WTC11 (cell line): ENCODE data around the gene EMILIN1. TPM values are rescaled to one million over a fixed set of nuclear protein-coding genes. Genes with fewer than 3 reads are reported as not detected.

Source experiments
- ATAC-seq: fragments of 200-7000 bp; cut with Tn5 transposase; 2 replicates; pipeline ENCODE4 v1.10.0; 2021; ENCODE audit warnings: mild to moderate bottlenecking, moderate library complexity
- CTCF ChIA-PET: fragments of 300-600 bp; sonication (Branson Sonifier 250); formaldehyde crosslinking; loops from one replicate; lab custom pipeline; 2021; ENCODE audit warnings: antibody characterized with exemption; lab: Charles Lee
- POLR2A ChIA-PET: fragments of 350-600 bp; sonication (Branson Sonifier 250); formaldehyde crosslinking; loops from one replicate; lab custom pipeline; 2021; ENCODE audit warnings: antibody characterized with exemption; lab: Charles Lee
- DNase-seq: peaks from one replicate; pipeline ENCODE4 v3.0.0; 2021; ENCODE audit warnings: low spot score
- H3K27ac Mint-ChIP-seq: 2 replicates; pipeline ENCODE4 v1.8.0; 2021; ENCODE audit warnings: mixed read lengths
- H3K27me3 Mint-ChIP-seq: 2 replicates; pipeline ENCODE4 v1.8.0; 2021; ENCODE audit warnings: low read depth, mild to moderate bottlenecking, moderate library complexity, mixed read lengths
- H3K36me3 Mint-ChIP-seq: 2 replicates; pipeline ENCODE4 v1.8.0; 2021; ENCODE audit warnings: mixed read lengths
- H3K4me1 Mint-ChIP-seq: 2 replicates; pipeline ENCODE4 v1.8.0; 2022; ENCODE audit warnings: mixed read lengths
- H3K4me3 Mint-ChIP-seq: 2 replicates; pipeline ENCODE4 v1.8.0; 2021; ENCODE audit warnings: mild to moderate bottlenecking, moderate library complexity, mixed read lengths
- H3K9me3 Mint-ChIP-seq: 2 replicates; pipeline ENCODE4 v1.8.0; 2021; ENCODE audit warnings: mixed read lengths
- CDX4 ChIP-seq: fragments of 250-450 bp; sonication (Bioruptor Pico); IDR thresholded peaks from 2 replicates; pipeline ENCODE4 v1.9.0; 2021; ENCODE audit warnings: moderate library complexity, mild to moderate bottlenecking, inconsistent platforms, borderline replicate concordance
- E2F1 ChIP-seq: sonication (generic); formaldehyde crosslinking; IDR thresholded peaks from 2 replicates; pipeline ENCODE4 v1.8.0; 2022; ENCODE audit warnings: mild to moderate bottlenecking, missing genetic modification reagents
- ESRRA ChIP-seq: sonication (generic); formaldehyde crosslinking; IDR thresholded peaks from 2 replicates; pipeline ENCODE4 v1.8.1; 2022; ENCODE audit warnings: mild to moderate bottlenecking, missing genetic modification reagents, borderline replicate concordance
- FOXK1 ChIP-seq: sonication (generic); formaldehyde crosslinking; IDR thresholded peaks from 2 replicates; pipeline ENCODE4 v1.8.0; 2022; ENCODE audit warnings: mild to moderate bottlenecking, moderate library complexity, missing genetic modification reagents
- FOXP4 ChIP-seq: sonication (generic); formaldehyde crosslinking; IDR thresholded peaks from 2 replicates; pipeline ENCODE4 v1.8.0; 2022; ENCODE audit warnings: mild to moderate bottlenecking, missing genetic modification reagents
- HMGXB4 ChIP-seq: sonication (generic); formaldehyde crosslinking; IDR thresholded peaks from 2 replicates; pipeline ENCODE4 v1.8.1; 2023; ENCODE audit warnings: mild to moderate bottlenecking, moderate library complexity, missing genetic modification reagents
- MLX ChIP-seq: sonication (generic); formaldehyde crosslinking; IDR thresholded peaks from 2 replicates; pipeline ENCODE4 v1.8.1; 2023; ENCODE audit warnings: mild to moderate bottlenecking, missing genetic modification reagents, moderate library complexity
- MYBL2 ChIP-seq: sonication (generic); formaldehyde crosslinking; IDR thresholded peaks from 2 replicates; pipeline ENCODE4 v1.8.1; 2023; ENCODE audit warnings: mild to moderate bottlenecking, moderate library complexity, missing genetic modification reagents
- NR3C1 ChIP-seq: sonication (generic); formaldehyde crosslinking; conservative IDR thresholded peaks from 2 replicates; pipeline ENCODE4 v1.8.1; 2023; ENCODE audit warnings: low read depth, mild to moderate bottlenecking, missing genetic modification reagents
- PRRX2 ChIP-seq: fragments of 250-450 bp; sonication (Bioruptor Pico); IDR thresholded peaks from 2 replicates; pipeline ENCODE4 v1.8.0; 2021; ENCODE audit warnings: mild to moderate bottlenecking
- ZNF263 ChIP-seq: sonication (generic); formaldehyde crosslinking; IDR thresholded peaks from 2 replicates; pipeline ENCODE4 v1.8.1; 2022; ENCODE audit warnings: low read depth, mild to moderate bottlenecking, moderate library complexity, missing genetic modification reagents
- ZNF281 ChIP-seq: sonication (generic); formaldehyde crosslinking; IDR thresholded peaks from 2 replicates; pipeline ENCODE4 v1.8.0; 2023; ENCODE audit warnings: mild to moderate bottlenecking, missing genetic modification reagents
- ZNF425 ChIP-seq: fragments of 250-450 bp; sonication (Bioruptor Pico); conservative IDR thresholded peaks from 2 replicates; pipeline ENCODE4 v1.9.0; 2021; ENCODE audit warnings: mild to moderate bottlenecking
- total RNA-seq: library from RNA; stranded (reverse); gene quantifications from 3 replicates; pipeline ENCODE4 v1.2.3, GENCODE V29; 2021
- TF ChIP-seq, protein P1 (sequence below): sonication (generic); formaldehyde crosslinking; IDR thresholded peaks from 2 replicates; pipeline ENCODE4 v1.8.1; 2022; ENCODE audit warnings: low read depth, mild to moderate bottlenecking, moderate library complexity, missing genetic modification reagents, borderline replicate concordance

The EMILIN1 gene
- total RNA-seq, 1 experiment from 2014 or later, result 3.5 TPM

DNA sequence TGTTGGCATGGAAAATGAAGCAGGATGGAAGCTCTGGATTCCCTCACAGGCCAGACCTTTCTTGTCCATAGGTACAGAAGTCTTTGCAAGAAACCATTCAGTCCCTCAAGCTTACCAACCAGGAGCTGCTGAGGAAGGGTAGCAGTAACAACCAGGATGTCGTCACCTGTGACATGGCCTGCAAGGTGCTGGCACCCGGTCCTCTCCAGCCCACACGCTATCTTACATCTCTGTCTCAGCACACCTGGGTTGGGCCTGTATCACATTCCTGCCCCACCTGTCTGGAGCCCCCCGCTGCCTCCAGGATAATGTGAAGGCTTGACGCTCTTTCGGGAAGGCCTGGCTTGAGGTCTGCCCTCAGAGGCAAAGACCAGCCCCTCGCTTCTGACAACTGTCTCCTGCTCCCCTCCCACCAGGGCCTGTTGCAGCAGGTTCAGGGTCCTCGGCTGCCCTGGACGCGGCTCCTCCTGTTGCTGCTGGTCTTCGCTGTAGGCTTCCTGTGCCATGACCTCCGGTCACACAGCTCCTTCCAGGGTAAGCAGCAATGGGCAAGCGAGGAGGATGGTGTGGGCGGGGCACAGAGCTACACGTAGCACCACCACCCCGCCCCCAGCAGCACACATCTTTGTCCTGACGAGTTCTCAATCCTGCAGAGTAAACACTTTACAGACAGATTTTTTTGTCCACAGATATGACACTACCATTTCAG is 39.6 kb upstream of the EMILIN1 start:
- no peak overlapping the region for H3K4me3 Mint-ChIP-seq
- H3K36me3 Mint-ChIP-seq, result peaks cover 50% of the 10 kb centered on the region
- no peaks in the 10 kb centered on the region for H3K27me3 Mint-ChIP-seq
- H3K9me3 Mint-ChIP-seq, result no peaks in the 10 kb centered on the region
- DNase-seq, result no peak
- CTCF ChIA-PET, result interaction anchor here (1.2 to 2.8 kb wide), 5 partner anchors 11 to 77 kb away, joined by 4 to 14 read pairs (median 10); no protein-coding TSS in a partner anchor
- peak; percentile 32 for ATAC-seq
- POLR2A ChIA-PET, result interaction anchor here (1.4 kb wide), 1 partner anchor 33 kb away, joined by 3 read pairs; the partner anchor contains the start of gene OST4
- TF ChIP-seq NR3C1, result no peak
- no peak for TF ChIP-seq MYBL2
- TF ChIP-seq ZNF425 (CRISPR knock-in tag), result no peak
- TF ChIP-seq PRRX2, result no peak
- no peak for TF ChIP-seq MLX (CRISPR knock-in tag)
- no peak for TF ChIP-seq FOXK1 (CRISPR knock-in tag)
- TF ChIP-seq, protein P1, sequence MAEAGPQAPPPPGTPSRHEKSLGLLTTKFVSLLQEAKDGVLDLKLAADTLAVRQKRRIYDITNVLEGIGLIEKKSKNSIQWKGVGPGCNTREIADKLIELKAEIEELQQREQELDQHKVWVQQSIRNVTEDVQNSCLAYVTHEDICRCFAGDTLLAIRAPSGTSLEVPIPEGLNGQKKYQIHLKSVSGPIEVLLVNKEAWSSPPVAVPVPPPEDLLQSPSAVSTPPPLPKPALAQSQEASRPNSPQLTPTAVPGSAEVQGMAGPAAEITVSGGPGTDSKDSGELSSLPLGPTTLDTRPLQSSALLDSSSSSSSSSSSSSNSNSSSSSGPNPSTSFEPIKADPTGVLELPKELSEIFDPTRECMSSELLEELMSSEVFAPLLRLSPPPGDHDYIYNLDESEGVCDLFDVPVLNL, result no peak
- no peak for TF ChIP-seq ZNF281 (CRISPR knock-in tag)
- H3K27ac Mint-ChIP-seq, result no peak overlapping the region
- H3K4me1 Mint-ChIP-seq, result peaks cover 5% of the 10 kb centered on the region

DNA sequence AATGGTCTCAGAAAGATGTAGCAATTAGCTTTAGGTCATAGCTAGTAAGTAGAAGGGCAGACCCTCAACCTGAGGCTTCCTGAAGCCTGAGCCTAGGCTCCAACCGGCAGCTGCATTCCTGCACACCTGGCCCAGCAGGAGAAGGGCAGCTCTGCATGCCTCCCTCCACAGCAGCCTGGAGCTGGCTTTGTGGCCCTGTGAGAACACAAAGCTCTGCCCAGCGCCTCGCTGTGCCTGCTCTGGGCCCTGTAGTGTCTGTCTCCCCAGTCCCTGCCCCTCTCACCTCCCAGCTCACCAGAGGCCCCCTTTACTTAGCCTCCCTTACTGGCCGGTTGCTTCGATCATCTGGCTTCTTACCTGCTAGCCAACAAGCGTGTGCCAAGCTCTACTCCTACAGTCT is 39.0 kb upstream of the EMILIN1 start:
- POLR2A ChIA-PET, result interaction anchor here (1.4 kb wide), 1 partner anchor 32 kb away, joined by 3 read pairs; the partner anchor contains the start of gene OST4
- TF ChIP-seq E2F1 (CRISPR knock-in tag) (no peak), ZNF281 (CRISPR knock-in tag) (no peak), FOXK1 (CRISPR knock-in tag) (no peak), ZNF263 (CRISPR knock-in tag) (no peak), CDX4 (CRISPR knock-in tag) (no peak), ESRRA (CRISPR knock-in tag) (no peak), PRRX2 (no peak), HMGXB4 (no peak), FOXP4 (CRISPR knock-in tag) (no peak)

More for the DNA sequence above, 39.0 kb upstream of the EMILIN1 start:
- no peak overlapping the region for H3K27ac Mint-ChIP-seq
- H3K9me3 Mint-ChIP-seq, result no peaks in the 10 kb centered on the region
- CTCF ChIA-PET, result interaction anchor here (1.2 to 2.8 kb wide), 4 partner anchors 10 to 78 kb away, joined by 4 to 14 read pairs (median 7); no protein-coding TSS in a partner anchor
- no peak for DNase-seq
- ATAC-seq, result no peak
- no peaks in the 10 kb centered on the region for H3K4me1 Mint-ChIP-seq
- no peak overlapping the region for H3K4me3 Mint-ChIP-seq
- peaks cover 50% of the 10 kb centered on the region for H3K36me3 Mint-ChIP-seq
- H3K27me3 Mint-ChIP-seq, result no peaks in the 10 kb centered on the region
